Lower leg skin (tissue), 4 donors: ENCODE data around the gene FGF11. TPM values are rescaled to one million over a fixed set of nuclear protein-coding genes. Genes with fewer than 3 reads are reported as not detected.
"Not testable (repeated sequence)": the region's sequence is repeated elsewhere in the genome, so short reads cannot be mapped to it uniquely, and the experiment has no call there.

Experiments used
- DNase-seq, 2 donors: peaks; one replicate each; pipeline ENCODE4 v3.0.0-alpha.2; 2019; ENCODE audit warnings: low spot score in 2 of 2
- H3K4me3 ChIP-seq: fragments of 200-600 bp; sonication (generic); 2 replicates; pipeline ENCODE4 v1.5.1; 2017; ENCODE audit warnings: mild to moderate bottlenecking, low read depth; ENCODE audit not compliant: poor library complexity, severe bottlenecking
- POLR2A ChIP-seq, 2 donors: fragments of 450-650 bp; IDR thresholded peaks; one replicate each; pipeline ENCODE4 v1.6.1; 2016 to 2017; ENCODE audit warnings: antibody characterized with exemption in 2 of 2, mild to moderate bottlenecking in 1 of 2, moderate library complexity in 1 of 2
- WGBS, 2 donors: methylation state at CpG; one replicate each; pipeline ENCODE4 v1.1.5; 2018; 5-methylcytosine and 5-hydroxymethylcytosine counted together
- intact Hi-C: fragments of 100-400 bp; cut with DNase I; formaldehyde crosslinking; loops from one replicate; pipeline ENCODE4 v1.15.0; 2023; ENCODE audit warnings: low total_unique reads
- total RNA-seq, 4 donors: library from RNA; depleted of rRNA; stranded (reverse); fragments of >200 nt; gene quantifications; one replicate each; pipeline ENCODE4 v1.1.0, GENCODE V29; 2016
- TF ChIP-seq, protein P1 (sequence below), 3 donors: fragments of 450-650 bp; IDR thresholded peaks; one replicate each; pipeline ENCODE4 v1.5.1; 2016; ENCODE audit warnings: antibody characterized with exemption in 3 of 3, mild to moderate bottlenecking in 3 of 3, moderate library complexity in 2 of 3

The FGF11 gene
- total RNA-seq, 4 donors from 2014 or later = 12.5 to 15.0 (median 13.9) TPM

DNA sequence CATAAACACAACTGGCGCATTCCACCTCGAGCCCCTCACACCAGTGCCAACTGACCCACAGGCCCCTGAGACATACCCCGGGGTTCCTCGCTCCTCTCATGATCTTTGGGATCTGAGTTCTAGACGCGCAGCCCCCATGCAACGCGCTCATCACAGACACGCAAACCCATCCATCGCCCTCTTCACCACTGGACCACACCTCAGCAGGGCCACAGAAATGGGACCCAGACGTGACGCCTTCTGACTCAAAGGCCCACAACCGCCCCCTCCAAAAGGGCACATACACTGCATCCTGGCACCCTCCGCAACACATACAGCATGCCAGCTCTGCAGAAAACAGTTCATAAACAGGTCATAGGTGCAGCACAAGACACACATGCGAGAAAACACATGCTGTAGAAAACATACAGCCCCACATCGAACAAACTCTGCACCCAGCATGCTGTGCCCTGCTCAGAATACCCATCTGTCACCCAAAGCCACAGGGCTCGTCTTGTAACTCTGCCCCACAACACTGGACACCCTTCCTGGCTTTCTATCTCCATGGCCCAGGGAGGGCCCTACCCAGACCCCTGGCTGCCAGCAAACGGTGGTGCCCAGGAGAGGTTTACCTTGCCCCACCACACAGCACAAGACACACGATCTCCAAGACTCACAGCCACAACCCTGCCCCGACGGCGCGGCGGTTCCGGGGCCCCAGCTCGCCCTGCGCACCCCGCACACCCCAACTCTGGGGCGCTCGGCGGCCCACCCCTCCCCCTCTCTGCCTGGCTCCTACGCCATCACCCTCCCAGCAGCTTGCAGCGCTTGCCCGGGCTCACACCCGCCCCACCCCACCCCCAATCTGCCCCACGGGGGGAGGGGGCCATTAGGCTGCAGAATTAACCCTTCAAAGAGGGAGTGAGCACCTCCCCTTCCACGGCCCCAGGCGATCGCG, 39.2 kb downstream of the FGF11 start:
- WGBS, 2 donors = 5 to 6% methylated on average over 28 to 36 of the region's 40 CpGs
- intact Hi-C loops = no loop called here
- TF ChIP-seq, protein P1, sequence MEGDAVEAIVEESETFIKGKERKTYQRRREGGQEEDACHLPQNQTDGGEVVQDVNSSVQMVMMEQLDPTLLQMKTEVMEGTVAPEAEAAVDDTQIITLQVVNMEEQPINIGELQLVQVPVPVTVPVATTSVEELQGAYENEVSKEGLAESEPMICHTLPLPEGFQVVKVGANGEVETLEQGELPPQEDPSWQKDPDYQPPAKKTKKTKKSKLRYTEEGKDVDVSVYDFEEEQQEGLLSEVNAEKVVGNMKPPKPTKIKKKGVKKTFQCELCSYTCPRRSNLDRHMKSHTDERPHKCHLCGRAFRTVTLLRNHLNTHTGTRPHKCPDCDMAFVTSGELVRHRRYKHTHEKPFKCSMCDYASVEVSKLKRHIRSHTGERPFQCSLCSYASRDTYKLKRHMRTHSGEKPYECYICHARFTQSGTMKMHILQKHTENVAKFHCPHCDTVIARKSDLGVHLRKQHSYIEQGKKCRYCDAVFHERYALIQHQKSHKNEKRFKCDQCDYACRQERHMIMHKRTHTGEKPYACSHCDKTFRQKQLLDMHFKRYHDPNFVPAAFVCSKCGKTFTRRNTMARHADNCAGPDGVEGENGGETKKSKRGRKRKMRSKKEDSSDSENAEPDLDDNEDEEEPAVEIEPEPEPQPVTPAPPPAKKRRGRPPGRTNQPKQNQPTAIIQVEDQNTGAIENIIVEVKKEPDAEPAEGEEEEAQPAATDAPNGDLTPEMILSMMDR (IDR thresholded peaks at IDR 0.05) = no peak
- no peak for TF ChIP-seq POLR2A (IDR thresholded peaks at IDR 0.05)
- peak overlapping the region; percentile 87 for H3K4me3 ChIP-seq
- DNase-seq = peak in 1 of 2 donors; percentile 92

DNA sequence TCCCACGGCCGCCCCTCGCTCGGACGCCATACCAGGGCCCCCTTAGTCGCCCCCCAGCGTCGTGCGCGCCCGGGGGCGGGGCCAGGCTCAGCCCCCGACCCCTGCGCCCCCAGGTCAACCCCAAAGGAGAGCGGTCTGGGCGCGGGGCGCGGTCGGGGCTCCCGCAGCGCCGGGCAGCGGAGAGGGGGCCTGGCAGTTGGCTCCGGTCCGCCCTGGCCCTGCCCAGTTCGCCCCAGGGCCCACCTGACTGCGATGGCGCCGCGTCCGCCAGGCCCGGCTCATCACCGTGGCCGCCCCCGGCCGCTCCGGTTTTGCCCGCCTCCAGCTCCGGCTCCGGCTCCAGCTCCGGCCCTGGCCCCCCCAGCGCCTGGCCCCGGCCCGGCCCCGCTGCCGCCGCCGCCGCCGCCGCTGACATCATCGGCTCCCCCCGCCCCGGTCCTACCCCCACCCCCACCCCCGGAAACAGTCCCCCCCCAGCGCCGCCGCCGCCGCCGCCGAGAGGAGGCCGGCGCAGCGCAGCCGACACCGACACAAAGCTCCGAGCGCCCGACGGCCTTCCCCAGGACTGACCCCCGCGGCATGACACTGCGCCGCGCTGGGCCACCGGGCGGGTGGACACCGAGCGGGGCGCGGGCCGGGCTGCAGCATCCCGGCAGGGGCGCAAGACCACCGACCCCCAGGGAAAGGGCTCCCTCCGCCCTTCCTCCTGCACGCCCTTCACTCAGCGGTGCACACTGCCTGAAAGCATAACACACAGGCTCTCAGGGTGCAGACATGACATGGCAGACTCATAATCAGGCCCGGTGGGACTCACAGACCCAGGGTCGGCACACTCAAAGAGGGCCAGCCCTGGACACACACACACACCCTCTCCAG, 40.1 kb downstream of the FGF11 start, which contains the start of gene ZBTB4:
TSS of gene ZBTB4 (minus strand) at position 419 of the 876 bp plus-strand sequence. CDS start 12,830 bp downstream, outside the sequence.
- TF ChIP-seq, protein P1 (IDR thresholded peaks at IDR 0.05) = no peak
- TF ChIP-seq POLR2A (IDR thresholded peaks at IDR 0.05) = peak in 1 of 2 donors; percentile 0
- whole genome bisulfite sequencing, 2 donors = 0% methylated on average over 13 to 34 of the region's 92 CpGs
- intact Hi-C loops = no loop called here
- H3K4me3 ChIP-seq = peak within 1 kb of the TSS; percentile 87
- peak in 1 of 2 donors; percentile 92 for DNase-seq

DNA sequence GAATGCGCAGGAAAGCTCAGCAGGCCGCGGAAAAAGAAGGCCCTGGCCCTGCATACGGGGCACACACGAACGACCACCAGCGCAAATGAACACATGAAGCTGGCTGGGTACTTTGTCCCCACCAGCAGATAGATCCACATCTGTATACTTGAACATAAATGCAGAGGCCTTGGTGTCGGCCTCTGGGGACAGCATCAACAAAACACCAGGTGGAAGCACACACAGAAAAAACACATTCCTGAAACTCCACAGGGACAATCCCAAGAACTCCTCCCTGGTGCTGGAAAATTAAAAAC, 40.7 kb downstream of the FGF11 start:
- intact Hi-C loops = no loop called here
- TF ChIP-seq, protein P1 (IDR thresholded peaks at IDR 0.05) = no peak
- no peak for TF ChIP-seq POLR2A (IDR thresholded peaks at IDR 0.05)
- WGBS, 2 donors = 2 to 3% methylated on average over 8 of the region's 8 CpGs
- no peak for DNase-seq
- H3K4me3 ChIP-seq = peak overlapping the region; percentile 87

DNA sequence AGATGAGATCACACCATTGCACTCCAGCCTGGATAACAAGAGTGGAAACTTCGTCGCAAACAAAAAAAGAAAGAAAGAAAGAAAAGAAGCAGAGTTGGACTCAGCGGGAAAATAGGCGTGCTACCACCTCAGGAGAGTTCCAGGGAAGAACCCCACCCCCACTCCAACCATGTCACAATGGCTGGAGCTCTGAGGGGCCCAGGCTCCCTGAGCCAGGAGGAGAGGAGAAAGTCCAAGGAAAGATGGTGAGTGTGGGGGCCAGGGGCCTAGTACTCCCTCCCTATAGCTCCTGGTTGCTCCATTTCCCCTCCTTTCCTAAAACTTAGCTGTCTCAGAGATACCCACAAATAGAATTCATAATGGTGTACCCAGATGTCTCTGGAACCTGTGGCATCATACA, 42.0 kb downstream of the FGF11 start, which contains the start of gene SLC35G6:
TSS of gene SLC35G6 (plus strand) at position 172 of the 400 bp plus-strand sequence. CDS start at position 243, 71 bp downstream.
- intact Hi-C loops, DNase-seq, H3K4me3 ChIP-seq: not testable (repeated sequence)
- 90 to 93% methylated on average over 4 of the region's 4 CpGs for WGBS, 2 donors

DNA sequence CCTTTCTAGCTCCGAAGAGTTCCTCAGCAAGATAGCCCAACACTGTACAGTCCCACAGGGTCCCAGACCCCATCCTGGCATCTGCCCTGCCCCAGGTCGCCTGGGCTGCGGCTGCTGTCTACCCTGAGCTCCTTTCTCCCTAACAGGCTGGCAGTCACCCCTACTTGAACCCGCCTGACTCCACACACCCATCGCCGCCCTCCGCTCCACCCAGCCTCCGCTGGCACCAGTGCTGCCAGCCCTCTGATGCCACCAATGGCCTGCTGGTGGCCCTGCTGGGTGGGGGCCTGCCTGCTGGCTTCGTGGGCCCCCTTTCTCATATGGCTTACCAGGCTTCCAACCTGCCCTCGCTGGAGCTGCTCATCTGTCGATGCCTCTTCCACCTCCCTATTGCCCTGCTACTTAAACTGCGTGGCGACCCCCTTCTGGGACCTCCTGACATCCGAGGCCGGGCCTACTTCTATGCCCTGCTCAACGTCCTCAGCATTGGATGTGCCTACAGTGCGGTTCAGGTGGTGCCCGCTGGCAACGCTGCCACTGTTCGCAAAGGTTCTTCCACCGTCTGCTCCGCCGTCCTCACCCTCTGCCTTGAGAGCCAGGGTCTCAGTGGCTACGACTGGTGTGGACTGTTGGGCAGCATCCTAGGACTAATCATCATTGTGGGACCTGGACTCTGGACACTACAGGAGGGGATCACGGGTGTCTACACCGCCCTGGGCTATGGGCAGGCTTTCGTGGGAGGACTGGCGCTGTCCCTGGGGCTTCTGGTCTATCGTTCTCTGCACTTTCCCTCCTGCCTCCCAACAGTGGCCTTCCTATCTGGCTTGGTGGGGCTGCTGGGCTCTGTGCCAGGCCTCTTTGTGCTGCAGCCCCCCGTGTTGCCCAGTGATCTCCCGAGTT, 42.8 kb downstream of the FGF11 start:
- intact Hi-C loops, DNase-seq, H3K4me3 ChIP-seq: not testable (repeated sequence)
- WGBS, 2 donors = 82 to 84% methylated on average over 28 to 30 of the region's 31 CpGs

DNA sequence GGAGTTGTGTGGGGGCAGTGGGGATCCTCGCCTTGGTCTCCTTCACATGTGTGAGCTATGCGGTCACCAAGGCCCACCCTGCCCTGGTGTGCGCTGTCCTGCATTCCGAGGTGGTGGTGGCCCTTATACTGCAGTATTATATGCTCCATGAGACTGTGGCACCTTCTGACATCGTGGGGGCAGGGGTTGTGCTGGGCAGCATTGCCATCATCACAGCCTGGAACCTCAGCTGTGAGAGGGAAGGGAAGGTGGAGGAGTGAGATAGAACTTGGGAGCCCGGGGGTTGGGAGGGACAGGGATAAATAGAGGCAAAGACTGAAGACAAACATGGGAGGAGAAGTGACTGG, 43.4 kb downstream of the FGF11 start:
- WGBS, 2 donors = 65 to 72% methylated on average over 4 to 6 of the region's 6 CpGs
- DNase-seq, intact Hi-C loops, H3K4me3 ChIP-seq: not testable (repeated sequence)
